Naive thymus-derived CD4-positive, alpha-beta T cell (primary cell): ENCODE data around the gene INS. TPM values are rescaled to one million over a fixed set of nuclear protein-coding genes. Genes with fewer than 3 reads are reported as not detected.
A peak's percentile ranks its signal among the peaks of the same experiment; 100 is the strongest.

ENCODE experiments used
- ATAC-seq: fragments of 150-1000 bp; cut with Tn5 transposase; 2 replicates; pipeline ENCODE4 v1.10.0; 2021; ENCODE audit warnings: mild to moderate bottlenecking, moderate library complexity
- CTCF ChIA-PET: fragments of 350-600 bp; sonication (Branson Sonifier 250); formaldehyde crosslinking; loops from one replicate; lab custom pipeline; 2021; ENCODE audit warnings: antibody characterized with exemption; lab: Charles Lee
- POLR2A ChIA-PET: fragments of 350-600 bp; sonication (Branson Sonifier 250); formaldehyde crosslinking; loops from one replicate; lab custom pipeline; 2021; ENCODE audit warnings: antibody characterized with exemption, inconsistent platforms; lab: Charles Lee
- DNase-seq, 9 donors: peaks; one replicate each; pipeline versions ENCODE4 v3.0.0 to v3.0.0-alpha.2; 2020 to 2022; ENCODE audit warnings: mixed read lengths in 1 of 9
- H3K27ac ChIP-seq: one replicate; pipeline ENCODE4 v1.7.0; 2013; ENCODE audit warnings: mild to moderate bottlenecking, low read depth, low read length, moderate library complexity
- H3K27me3 ChIP-seq, 2 donors: one replicate each; pipeline ENCODE4 v1.7.0; 2013; ENCODE audit warnings: low read length in 2 of 2, mild to moderate bottlenecking in 2 of 2, moderate library complexity in 2 of 2; ENCODE audit not compliant: control insufficient read depth in 2 of 2, insufficient read depth in 2 of 2
- H3K36me3 ChIP-seq, 3 experiments: 1 replicate in 2 of 3; 2 replicates in 1 of 3; pipeline ENCODE4 v1.7.0; 2013; ENCODE audit warnings: low read length in 3 of 3, mild to moderate bottlenecking in 3 of 3, moderate library complexity in 1 of 3; ENCODE audit not compliant: insufficient read depth in 3 of 3, control insufficient read depth in 2 of 3
- H3K4me1 ChIP-seq, 2 donors: one replicate each; pipeline ENCODE4 v1.7.0; 2013; ENCODE audit warnings: low read length in 2 of 2, mild to moderate bottlenecking in 2 of 2, moderate library complexity in 1 of 2; ENCODE audit not compliant: control insufficient read depth in 2 of 2, insufficient read depth in 2 of 2
- H3K4me3 ChIP-seq: 2 replicates; pipeline ENCODE4 v1.7.0; 2013; ENCODE audit warnings: mild to moderate bottlenecking, low read length
- H3K9me3 ChIP-seq, 3 experiments: 1 replicate in 2 of 3; 2 replicates in 1 of 3; pipeline ENCODE4 v1.7.0; 2013; ENCODE audit warnings: low read length in 3 of 3; ENCODE audit not compliant: control insufficient read depth in 2 of 3
- H3K27ac Mint-ChIP-seq, 9 donors: one replicate each; pipeline ENCODE4 v1.8.0; 2020 to 2022; ENCODE audit warnings: mixed read lengths in 9 of 9, mild to moderate bottlenecking in 8 of 9, moderate library complexity in 5 of 9, inconsistent platforms in 2 of 9
- H3K27me3 Mint-ChIP-seq, 5 donors: one replicate each; pipeline ENCODE4 v1.8.0; 2021 to 2022; ENCODE audit warnings: mixed read lengths in 5 of 5, mild to moderate bottlenecking in 1 of 5
- H3K36me3 Mint-ChIP-seq, 5 donors: one replicate each; pipeline ENCODE4 v1.8.0; 2020 to 2022; ENCODE audit warnings: mixed read lengths in 5 of 5, mild to moderate bottlenecking in 3 of 5, inconsistent platforms in 1 of 5
- H3K4me1 Mint-ChIP-seq, 7 donors: one replicate each; pipeline ENCODE4 v1.8.0; 2020 to 2022; ENCODE audit warnings: mixed read lengths in 7 of 7, mild to moderate bottlenecking in 3 of 7, inconsistent platforms in 1 of 7
- H3K4me3 Mint-ChIP-seq, 10 donors: one replicate each; pipeline ENCODE4 v1.8.0; 2020 to 2022; ENCODE audit warnings: mild to moderate bottlenecking in 10 of 10, mixed read lengths in 10 of 10, moderate library complexity in 6 of 10, inconsistent platforms in 2 of 10
- H3K9me3 Mint-ChIP-seq, 11 donors: one replicate each; pipeline ENCODE4 v1.8.0; 2020 to 2022; ENCODE audit warnings: mixed read lengths in 11 of 11, mild to moderate bottlenecking in 4 of 11, inconsistent platforms in 1 of 11, moderate library complexity in 1 of 11
- intact Hi-C, 2 donors: fragments of 100-400 bp; cut with micrococcal nuclease; formaldehyde crosslinking; loops; one replicate each; pipeline ENCODE4 v1.15.1; 2023
- polyA plus RNA-seq, 2 donors: library from polyadenylated mRNA; unstranded; fragments of 300-500 nt; fragmentation: Illumina TruSeq; gene quantifications; one replicate each; pipeline ENCODE4 v1.2.3, GENCODE V29; 2021
- total RNA-seq, 6 experiments: library from RNA in 5 of 6; stranded (reverse) in 5 of 6; gene quantifications; 1 replicate in 5 of 6; 2 replicates in 1 of 6; pipeline ENCODE4 v1.2.3 and lab custom pipeline; 2021 to 2026

The INS gene
- total and polyA plus RNA-seq, 7 experiments from 2014 or later, result not detected

DNA sequence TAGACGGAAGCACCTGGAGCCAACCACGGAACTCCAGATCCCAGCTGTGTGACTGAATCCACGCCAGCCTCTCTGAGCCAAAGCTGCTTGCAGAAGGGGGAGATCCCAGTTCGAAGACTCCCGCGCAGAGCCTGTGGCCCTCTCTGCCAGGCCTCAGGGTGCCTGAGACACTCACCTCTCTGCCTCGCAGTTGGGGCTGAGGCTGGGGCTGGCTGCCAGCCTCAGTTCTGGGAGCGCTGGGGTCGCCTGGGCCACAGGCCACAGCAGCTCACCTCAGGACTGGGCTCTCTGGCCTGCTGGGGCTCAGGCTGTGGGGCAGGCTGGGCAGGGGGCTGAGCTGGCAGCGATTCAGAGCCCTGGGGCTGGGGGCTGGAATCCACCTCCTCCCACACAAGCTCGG, 13.6 kb downstream of the INS start:
- no peak for DNase-seq
- H3K27me3 Mint-ChIP-seq, result peaks cover 39 to 75% (median 65%) of the 10 kb centered on the region in 5 donors
- H3K36me3 Mint-ChIP-seq, result no peaks in the 10 kb centered on the region
- H3K27ac ChIP-seq, result no peak overlapping the region
- no peak for ATAC-seq
- peaks cover 6% of the 10 kb centered on the region in 2 donors for H3K4me1 ChIP-seq
- peaks cover 0 to 22% (median 13%) of the 10 kb centered on the region in 7 donors for H3K4me1 Mint-ChIP-seq
- H3K9me3 ChIP-seq, result no peaks in the 10 kb centered on the region
- CTCF ChIA-PET, result interaction anchor here (1.1 to 7.9 kb wide), 2 partner anchors 111 to 454 kb away, joined by 4 to 153 read pairs; no protein-coding TSS in a partner anchor
- POLR2A ChIA-PET, result no interaction called here
- H3K9me3 Mint-ChIP-seq, result no peaks in the 10 kb centered on the region
- H3K27me3 ChIP-seq, result peaks cover under 1 to 10% of the 10 kb centered on the region in 2 donors
- intact Hi-C loops, result no loop called here
- no peaks in the 10 kb centered on the region for H3K36me3 ChIP-seq
- no peak overlapping the region for H3K4me3 ChIP-seq
- no peak overlapping the region for H3K27ac Mint-ChIP-seq
- H3K4me3 Mint-ChIP-seq, result no peak overlapping the region

DNA sequence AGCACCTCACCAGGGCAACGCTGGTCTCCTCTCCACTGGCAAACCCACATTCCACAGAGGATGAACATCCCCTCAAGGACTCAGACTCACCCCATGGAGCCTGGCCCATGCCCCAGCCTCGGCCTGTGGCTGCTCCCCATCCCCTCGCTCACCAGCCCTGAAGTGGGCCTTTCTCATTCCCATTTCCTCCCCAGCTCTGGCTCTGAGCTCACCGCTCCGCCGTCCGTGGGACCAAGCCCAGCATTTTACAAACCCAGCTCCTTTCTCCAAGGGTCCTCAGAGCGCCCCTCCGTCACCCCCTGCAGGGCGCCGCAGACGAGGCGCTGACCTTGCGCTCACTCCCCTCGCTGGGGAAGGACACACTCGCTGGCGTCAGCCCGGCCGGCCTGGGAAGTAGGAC, 15.0 kb downstream of the INS start:
- H3K27ac Mint-ChIP-seq, result no peak overlapping the region
- CTCF ChIA-PET, result no interaction called here
- H3K9me3 Mint-ChIP-seq, result no peaks in the 10 kb centered on the region
- Histone ChIP-seq H3K4me1 (no peaks in the 10 kb centered on the region), H3K27ac (no peak overlapping the region), H3K9me3 (no peaks in the 10 kb centered on the region), H3K4me3 (no peak overlapping the region), H3K27me3 (peaks cover 4 to 12% of the 10 kb centered on the region in 2 donors), H3K36me3 (no peaks in the 10 kb centered on the region)
- H3K27me3 Mint-ChIP-seq, result peaks cover 47 to 83% (median 75%) of the 10 kb centered on the region in 5 donors
- intact Hi-C loops, result no loop called here
- DNase-seq, result no peak
- no peak overlapping the region for H3K4me3 Mint-ChIP-seq
- H3K4me1 Mint-ChIP-seq, result peaks cover 0 to 14% (median 9%) of the 10 kb centered on the region in 7 donors
- ATAC-seq, result no peak
- H3K36me3 Mint-ChIP-seq, result no peaks in the 10 kb centered on the region
- POLR2A ChIA-PET, result no interaction called here

DNA sequence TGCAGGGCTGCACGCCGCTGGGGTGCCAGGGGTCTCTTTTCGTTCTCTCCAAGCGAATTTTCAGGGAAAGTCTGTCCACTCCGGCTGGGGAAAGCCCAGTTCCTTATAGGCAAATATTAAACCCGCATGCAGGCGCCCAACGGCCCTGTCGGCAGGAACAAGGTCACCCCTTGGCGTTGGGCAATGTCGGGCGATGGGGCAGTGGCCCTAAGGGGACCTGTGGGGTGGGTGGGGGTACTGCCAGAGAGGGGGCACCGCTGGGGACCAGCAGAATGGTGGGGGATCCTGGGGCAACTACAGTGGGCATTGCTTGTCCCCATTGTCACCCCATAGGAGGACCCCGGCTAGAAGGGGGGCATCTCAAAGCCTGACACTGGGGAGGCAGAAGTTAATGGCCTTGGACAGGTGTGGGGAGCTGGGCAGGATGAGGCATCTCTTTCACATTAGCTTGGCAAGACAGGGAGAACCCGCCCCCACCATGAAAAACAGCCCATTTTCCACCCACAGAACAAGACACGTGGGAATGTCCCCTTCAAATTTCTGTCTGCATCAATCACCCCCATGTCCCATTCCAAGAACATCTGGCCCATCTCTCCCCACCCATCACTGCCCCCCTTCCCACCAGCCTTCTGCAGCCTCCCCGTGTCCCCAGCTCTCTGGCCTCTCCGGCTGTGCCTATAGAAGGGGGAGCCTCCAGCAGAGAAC, 16.3 kb downstream of the INS start:
- DNase-seq, result no peak
- no peak overlapping the region for H3K27ac ChIP-seq
- no peaks in the 10 kb centered on the region for H3K36me3 ChIP-seq
- intact Hi-C loops, result loop anchor here in 1 of 2 donors (5.0 kb wide), 1 partner anchor 67 kb away; no protein-coding TSS in a partner anchor
- H3K27ac Mint-ChIP-seq, result no peak overlapping the region
- H3K4me1 Mint-ChIP-seq, result peaks cover 0 to 14% (median 9%) of the 10 kb centered on the region in 7 donors
- peak overlapping the region in 3 of 10 donors; percentile 39 to 61 (median 46) for H3K4me3 Mint-ChIP-seq
- H3K9me3 ChIP-seq, result no peaks in the 10 kb centered on the region
- H3K27me3 Mint-ChIP-seq, result peaks cover 35 to 77% (median 65%) of the 10 kb centered on the region in 5 donors
- H3K36me3 Mint-ChIP-seq, result no peaks in the 10 kb centered on the region
- ATAC-seq, result no peak
- ChIA-PET POLR2A (no interaction called here), CTCF (no interaction called here)
- peaks cover 4 to 7% of the 10 kb centered on the region in 2 donors for H3K27me3 ChIP-seq
- H3K4me1 ChIP-seq, result no peaks in the 10 kb centered on the region
- no peak overlapping the region for H3K4me3 ChIP-seq
- H3K9me3 Mint-ChIP-seq, result no peaks in the 10 kb centered on the region

DNA sequence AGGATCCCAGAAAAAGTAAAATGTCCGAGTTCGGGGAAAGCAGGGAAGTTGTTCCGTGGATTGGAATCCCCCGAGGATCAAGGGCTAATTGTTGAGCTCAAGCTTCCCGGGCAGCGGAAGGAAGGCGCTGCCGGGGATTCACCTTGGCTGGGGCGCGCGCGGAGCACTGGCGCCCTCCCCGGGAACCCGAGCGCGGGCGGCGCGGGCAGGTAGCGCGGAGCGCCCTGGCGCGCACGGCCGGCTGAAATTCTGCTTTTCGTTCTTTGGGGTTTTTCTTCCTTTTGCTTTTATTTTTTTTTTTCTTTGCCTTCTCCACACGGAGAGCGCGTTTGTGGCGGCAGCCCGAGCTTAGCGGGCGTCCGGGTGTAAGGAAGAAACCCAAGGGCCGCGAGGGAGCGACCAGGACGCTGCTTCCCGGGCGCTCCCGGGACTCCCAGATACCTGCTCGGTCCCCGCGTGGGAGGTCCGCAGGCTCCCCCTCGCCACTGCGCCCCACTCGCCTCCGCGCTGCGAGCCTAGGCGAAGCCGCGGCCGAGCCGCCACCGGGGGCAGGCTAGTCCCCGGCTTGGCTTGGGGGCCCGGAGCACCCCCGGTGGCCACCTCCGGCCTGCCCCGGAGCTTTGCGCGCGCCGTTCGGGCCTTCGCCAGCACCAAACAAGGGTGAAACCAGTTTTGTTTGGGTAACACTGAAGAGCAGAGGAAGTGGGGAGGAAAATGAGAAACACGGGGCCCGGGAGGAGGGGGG, 17.0 kb downstream of the INS start:
- Mint-ChIP-seq H3K36me3 (no peaks in the 10 kb centered on the region), H3K4me3 (peak overlapping the region in 6 of 10 donors; percentile 16 to 61 (median 46)), H3K4me1 (peaks cover 0 to 14% (median 9%) of the 10 kb centered on the region in 7 donors), H3K9me3 (no peaks in the 10 kb centered on the region), H3K27ac (peak overlapping the region in 1 of 9 donors; percentile 23), H3K27me3 (peaks cover 35 to 71% (median 62%) of the 10 kb centered on the region in 5 donors)
- Histone ChIP-seq H3K4me3 (no peak overlapping the region), H3K9me3 (no peaks in the 10 kb centered on the region), H3K27me3 (peaks cover 4 to 7% of the 10 kb centered on the region in 2 donors), H3K36me3 (no peaks in the 10 kb centered on the region), H3K27ac (no peak overlapping the region), H3K4me1 (no peaks in the 10 kb centered on the region)
- CTCF ChIA-PET, result interaction anchor here (1.0 kb wide), 1 partner anchor 107 kb away, joined by 3 read pairs; no protein-coding TSS in a partner anchor
- intact Hi-C loops, result loop anchor here in 1 of 2 donors (5.0 kb wide), 1 partner anchor 67 kb away; no protein-coding TSS in a partner anchor
- no peak for DNase-seq
- POLR2A ChIA-PET, result interaction anchor here (0.6 kb wide), 1 partner anchor 161 kb away, joined by 3 read pairs; no protein-coding TSS in a partner anchor
- ATAC-seq, result no peak

DNA sequence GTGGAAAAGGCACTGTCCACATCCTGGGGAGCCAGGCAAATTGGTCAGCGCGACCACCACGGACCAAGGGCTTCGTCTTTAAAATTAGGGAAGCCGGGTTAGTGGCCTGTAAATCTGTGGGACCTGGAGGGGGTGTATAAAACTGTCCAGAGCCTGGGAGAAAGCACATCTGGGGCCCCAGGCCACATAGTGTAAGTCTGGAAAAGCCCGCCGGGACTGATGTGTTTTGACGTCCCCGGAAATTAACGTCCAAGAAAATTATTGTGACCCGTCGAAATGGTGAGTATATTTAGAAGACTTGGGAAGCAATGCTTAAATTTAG, 17.6 kb downstream of the INS start:
- peaks cover 4 to 7% of the 10 kb centered on the region in 2 donors for H3K27me3 ChIP-seq
- intact Hi-C loops, result loop anchor here in 1 of 2 donors (5.0 kb wide), 1 partner anchor 66 kb away; no protein-coding TSS in a partner anchor
- peaks cover 0 to under 1% (median 0%) of the 10 kb centered on the region in 11 donors for H3K9me3 Mint-ChIP-seq
- ChIA-PET CTCF (interaction anchor here (1.0 kb wide), 1 partner anchor 107 kb away, joined by 3 read pairs; no protein-coding TSS in a partner anchor), POLR2A (interaction anchor here (0.6 kb wide), 1 partner anchor 162 kb away, joined by 3 read pairs; no protein-coding TSS in a partner anchor)
- H3K4me3 ChIP-seq, result no peak overlapping the region
- H3K27ac ChIP-seq, result no peak overlapping the region
- peaks cover 0 to under 1% (median 0%) of the 10 kb centered on the region in 5 donors for H3K36me3 Mint-ChIP-seq
- no peaks in the 10 kb centered on the region for H3K9me3 ChIP-seq
- ATAC-seq (no peak), DNase-seq (no peak)
- H3K4me3 Mint-ChIP-seq, result peak overlapping the region in 7 of 10 donors; percentile 16 to 61 (median 44)
- H3K4me1 ChIP-seq, result no peaks in the 10 kb centered on the region
- H3K4me1 Mint-ChIP-seq, result peaks cover 0 to 15% (median 9%) of the 10 kb centered on the region in 7 donors
- H3K36me3 ChIP-seq, result no peaks in the 10 kb centered on the region
- peak overlapping the region in 1 of 9 donors; percentile 23 for H3K27ac Mint-ChIP-seq
- H3K27me3 Mint-ChIP-seq, result peaks cover 35 to 67% (median 57%) of the 10 kb centered on the region in 5 donors

DNA sequence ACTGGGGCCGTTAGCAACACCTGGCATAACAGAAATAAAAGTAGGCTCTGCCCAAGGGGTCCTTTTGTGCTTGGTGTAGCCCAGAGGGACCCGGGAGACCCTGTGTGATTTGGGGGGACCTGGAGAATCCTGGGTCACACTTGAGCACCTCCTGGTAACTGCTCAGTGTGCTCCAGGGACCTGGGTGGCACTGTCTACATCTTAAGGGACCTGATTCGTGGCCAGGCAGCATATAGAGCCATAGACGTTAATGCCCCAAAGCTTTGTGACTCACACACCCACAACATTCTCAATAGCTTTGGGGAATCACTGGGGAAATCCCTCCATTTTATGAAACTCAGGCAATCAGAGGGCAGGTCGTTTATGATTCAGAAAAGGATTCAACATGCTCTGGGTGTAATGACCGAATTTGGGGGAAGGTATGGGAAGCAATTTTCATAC, 18.2 kb downstream of the INS start:
- peaks cover 35 to 64% (median 51%) of the 10 kb centered on the region in 5 donors for H3K27me3 Mint-ChIP-seq

More for the DNA sequence above, 18.2 kb downstream of the INS start:
- no peak overlapping the region for H3K27ac Mint-ChIP-seq
- peaks cover 0 to 18% (median 9%) of the 10 kb centered on the region in 7 donors for H3K4me1 Mint-ChIP-seq
- Histone ChIP-seq H3K27me3 (peaks cover 4 to 7% of the 10 kb centered on the region in 2 donors), H3K9me3 (no peaks in the 10 kb centered on the region), H3K4me1 (no peaks in the 10 kb centered on the region), H3K4me3 (no peak overlapping the region), H3K27ac (no peak overlapping the region), H3K36me3 (no peaks in the 10 kb centered on the region)
- peaks cover 0 to 3% (median 0%) of the 10 kb centered on the region in 11 donors for H3K9me3 Mint-ChIP-seq
- peak in 1 of 9 donors; percentile 42 for DNase-seq
- H3K36me3 Mint-ChIP-seq, result peaks cover 0 to 2% (median 0%) of the 10 kb centered on the region in 5 donors
- ChIA-PET CTCF (interaction anchor here (0.9 kb wide), 1 partner anchor 260 kb away, joined by 4 read pairs; no protein-coding TSS in a partner anchor), POLR2A (no interaction called here)
- peak; percentile 38 for ATAC-seq
- peak overlapping the region in 3 of 10 donors; percentile 17 to 38 (median 19) for H3K4me3 Mint-ChIP-seq
- intact Hi-C loops, result loop anchor here in 1 of 2 donors (5.0 kb wide), 1 partner anchor 65 kb away; no protein-coding TSS in a partner anchor
